Effector memory CD4-positive, alpha-beta T cell (primary cell): ENCODE data around the gene R3HDM2.

Experiments
- DNase-seq, 3 donors: peaks; one replicate each; pipeline ENCODE4 v3.0.0-alpha.2; 2020
- H3K27ac ChIP-seq: 2 replicates; pipeline ENCODE4 v1.7.0; 2013; ENCODE audit warnings: mild to moderate bottlenecking, low read length, moderate library complexity; ENCODE audit not compliant: insufficient read depth, poor library complexity, severe bottlenecking
- H3K27me3 ChIP-seq: replicated peaks from 2 replicates; pipeline ENCODE4 v1.7.0; 2013; ENCODE audit warnings: mild to moderate bottlenecking, low read length; ENCODE audit not compliant: insufficient read depth, control insufficient read depth, poor library complexity, severe bottlenecking
- H3K36me3 ChIP-seq: 2 replicates; pipeline ENCODE4 v1.7.0; 2013; ENCODE audit warnings: mild to moderate bottlenecking, low read length, moderate library complexity; ENCODE audit not compliant: control insufficient read depth, insufficient read depth
- H3K4me1 ChIP-seq: 2 replicates; pipeline ENCODE4 v1.7.0; 2013; ENCODE audit warnings: low read length, mild to moderate bottlenecking; ENCODE audit not compliant: control insufficient read depth, insufficient read depth, poor library complexity, severe bottlenecking
- H3K4me3 ChIP-seq: 2 replicates; pipeline ENCODE4 v1.7.0; 2013; ENCODE audit warnings: low read length, low read depth, mild to moderate bottlenecking; ENCODE audit not compliant: insufficient read depth, poor library complexity, severe bottlenecking
- H3K9me3 ChIP-seq: 2 replicates; pipeline ENCODE4 v1.7.0; 2013; ENCODE audit warnings: mild to moderate bottlenecking, low read length, moderate library complexity; ENCODE audit not compliant: control insufficient read depth

The R3HDM2 gene

GRCh38 chr12:57238854-57239554, 191.8 kb downstream of the R3HDM2 start:
- Histone ChIP-seq H3K4me1 (peaks cover 74% of the 10 kb centered on the region), H3K9me3 (no peaks in the 10 kb centered on the region), H3K27ac (no peak overlapping the region), H3K4me3 (peak overlapping the region; percentile 83), H3K36me3 (peaks cover 3% of the 10 kb centered on the region), H3K27me3 (peaks cover 38% of the 10 kb centered on the region)
- peak; percentile 69 to 80 (median 77) for DNase-seq

- H3K4me1 ChIP-seq, result peaks cover 66% of the 10 kb centered on the region
- no peak overlapping the region for H3K27ac ChIP-seq
- H3K9me3 ChIP-seq, result no peaks in the 10 kb centered on the region
- no peak for DNase-seq
- peaks cover 33% of the 10 kb centered on the region for H3K27me3 ChIP-seq
- peak overlapping the region; percentile 83 for H3K4me3 ChIP-seq
- H3K36me3 ChIP-seq, result peaks cover 11% of the 10 kb centered on the region
Measured at GRCh38 chr12:57237932-57238853, 192.7 kb downstream of the R3HDM2 start.

GRCh38 chr12:57237596-57237931, 193.3 kb downstream of the R3HDM2 start:
- H3K27ac ChIP-seq, result no peak overlapping the region
- H3K36me3 ChIP-seq, result peaks cover 18% of the 10 kb centered on the region
- H3K27me3 ChIP-seq, result peaks cover 27% of the 10 kb centered on the region
- H3K4me1 ChIP-seq, result peaks cover 60% of the 10 kb centered on the region
- no peaks in the 10 kb centered on the region for H3K9me3 ChIP-seq
- no peak for DNase-seq
- H3K4me3 ChIP-seq, result no peak overlapping the region

GRCh38 chr12:57236925-57237595, 193.8 kb downstream of the R3HDM2 start:
- H3K4me1 ChIP-seq, result peaks cover 55% of the 10 kb centered on the region
- H3K9me3 ChIP-seq, result no peaks in the 10 kb centered on the region
- H3K27ac ChIP-seq, result no peak overlapping the region
- no peak overlapping the region for H3K4me3 ChIP-seq
- DNase-seq, result no peak
- peaks cover 23% of the 10 kb centered on the region for H3K27me3 ChIP-seq
- H3K36me3 ChIP-seq, result peaks cover 23% of the 10 kb centered on the region

GRCh38 chr12:57236201-57236924, 194.5 kb downstream of the R3HDM2 start:
- no peak for DNase-seq
- H3K4me3 ChIP-seq, result no peak overlapping the region
- no peaks in the 10 kb centered on the region for H3K9me3 ChIP-seq
- H3K27me3 ChIP-seq, result peaks cover 17% of the 10 kb centered on the region
- H3K36me3 ChIP-seq, result peaks cover 30% of the 10 kb centered on the region
- no peak overlapping the region for H3K27ac ChIP-seq
- peaks cover 48% of the 10 kb centered on the region for H3K4me1 ChIP-seq

- no peaks in the 10 kb centered on the region for H3K9me3 ChIP-seq
- no peak for DNase-seq
- no peak overlapping the region for H3K4me3 ChIP-seq
- peaks cover 45% of the 10 kb centered on the region for H3K4me1 ChIP-seq
- peaks cover 16% of the 10 kb centered on the region for H3K27me3 ChIP-seq
- no peak overlapping the region for H3K27ac ChIP-seq
- peaks cover 30% of the 10 kb centered on the region for H3K36me3 ChIP-seq
Measured at GRCh38 chr12:57235728-57236131, 195.1 kb downstream of the R3HDM2 start.

- Histone ChIP-seq H3K36me3 (peaks cover 30% of the 10 kb centered on the region), H3K27ac (no peak overlapping the region), H3K4me3 (no peak overlapping the region), H3K27me3 (peaks cover 16% of the 10 kb centered on the region), H3K9me3 (no peaks in the 10 kb centered on the region), H3K4me1 (peaks cover 47% of the 10 kb centered on the region)
- no peak for DNase-seq
Measured at GRCh38 chr12:57235017-57235727, 195.7 kb downstream of the R3HDM2 start.

- Histone ChIP-seq H3K36me3 (peaks cover 30% of the 10 kb centered on the region), H3K27me3 (peaks cover 16% of the 10 kb centered on the region), H3K9me3 (no peaks in the 10 kb centered on the region), H3K4me3 (no peak overlapping the region), H3K4me1 (peaks cover 46% of the 10 kb centered on the region), H3K27ac (no peak overlapping the region)
- DNase-seq, result no peak
Measured at GRCh38 chr12:57234571-57235016, 196.2 kb downstream of the R3HDM2 start.

GRCh38 chr12:57234233-57234570, 196.6 kb downstream of the R3HDM2 start:
- peaks cover 16% of the 10 kb centered on the region for H3K27me3 ChIP-seq
- no peak overlapping the region for H3K27ac ChIP-seq
- DNase-seq, result no peak
- peaks cover 30% of the 10 kb centered on the region for H3K36me3 ChIP-seq
- H3K4me1 ChIP-seq, result peaks cover 46% of the 10 kb centered on the region
- no peak overlapping the region for H3K4me3 ChIP-seq
- H3K9me3 ChIP-seq, result no peaks in the 10 kb centered on the region
